AG04449 (cell line): ENCODE data around the gene TMEM256.

ENCODE experiments used
- CTCF ChIA-PET: fragments of 350-600 bp; formaldehyde crosslinking; extraction: SDS; loops from one replicate; lab custom pipeline; 2021; ENCODE audit warnings: antibody characterized with exemption; lab: Yijun Ruan, JAX
- POLR2A ChIA-PET: fragments of 400-600, 350-600 bp; formaldehyde crosslinking; extraction: SDS; loops from one replicate; lab custom pipeline; 2020; ENCODE audit warnings: antibody characterized with exemption, inconsistent platforms; lab: Yijun Ruan, JAX
- DNase-seq: peaks from one replicate; pipeline ENCODE4 v3.0.0-alpha.2; 2010; ENCODE audit warnings: low read depth, low spot score
- H3K4me3 ChIP-seq: 2 replicates; pipeline ENCODE4 v1.5.1; 2011; ENCODE audit warnings: low read depth, mild to moderate bottlenecking, control low read depth, low read length
- TF ChIP-seq, protein P1 (sequence below): IDR thresholded peaks from one replicate; pipeline ENCODE4 v1.5.1; 2011; ENCODE audit warnings: mild to moderate bottlenecking, moderate library complexity, low read length, control low read depth, inconsistent platforms; ENCODE audit not compliant: insufficient read depth; ENCODE audit errors: missing control alignments

TMEM256 gene

GRCh38 chr17:7354262-7354843, 49.5 kb downstream of the TMEM256 start:
- no peak for DNase-seq
- TF ChIP-seq, protein P1, sequence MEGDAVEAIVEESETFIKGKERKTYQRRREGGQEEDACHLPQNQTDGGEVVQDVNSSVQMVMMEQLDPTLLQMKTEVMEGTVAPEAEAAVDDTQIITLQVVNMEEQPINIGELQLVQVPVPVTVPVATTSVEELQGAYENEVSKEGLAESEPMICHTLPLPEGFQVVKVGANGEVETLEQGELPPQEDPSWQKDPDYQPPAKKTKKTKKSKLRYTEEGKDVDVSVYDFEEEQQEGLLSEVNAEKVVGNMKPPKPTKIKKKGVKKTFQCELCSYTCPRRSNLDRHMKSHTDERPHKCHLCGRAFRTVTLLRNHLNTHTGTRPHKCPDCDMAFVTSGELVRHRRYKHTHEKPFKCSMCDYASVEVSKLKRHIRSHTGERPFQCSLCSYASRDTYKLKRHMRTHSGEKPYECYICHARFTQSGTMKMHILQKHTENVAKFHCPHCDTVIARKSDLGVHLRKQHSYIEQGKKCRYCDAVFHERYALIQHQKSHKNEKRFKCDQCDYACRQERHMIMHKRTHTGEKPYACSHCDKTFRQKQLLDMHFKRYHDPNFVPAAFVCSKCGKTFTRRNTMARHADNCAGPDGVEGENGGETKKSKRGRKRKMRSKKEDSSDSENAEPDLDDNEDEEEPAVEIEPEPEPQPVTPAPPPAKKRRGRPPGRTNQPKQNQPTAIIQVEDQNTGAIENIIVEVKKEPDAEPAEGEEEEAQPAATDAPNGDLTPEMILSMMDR, result no peak
- H3K4me3 ChIP-seq, result peak overlapping the region; percentile 9; the same call in 1 of the 2 replicates
- ChIA-PET CTCF (interaction anchor here (0.9 to 5.4 kb wide), 10 partner anchors 8 to 207 kb away, joined by 3 to 67 read pairs (median 10); partner anchors contain the start of genes FGF11, SENP3, SPEM2 and TMEM102), POLR2A (interaction anchor here (1.1 to 2.7 kb wide), 2 partner anchors 26 to 130 kb away, joined by 3 to 10 read pairs; partner anchors contain the start of gene POLR2A)
